GM12891 (cell line): Measurements from ENCODE around the gene TIAM2.
"Not testable (repeated sequence)": the region's sequence is repeated elsewhere in the genome, so short reads cannot be mapped to it uniquely, and the experiment has no call there.

Experiments used
- POLR2A ChIP-seq: IDR thresholded peaks from 2 replicates; pipeline ENCODE4 v1.6.1; 2011; ENCODE audit warnings: low read depth, low read length, control low read depth
- POLR2AphosphoS5 ChIP-seq: IDR thresholded peaks from 2 replicates; pipeline ENCODE4 v1.6.1; 2011; ENCODE audit warnings: low read depth, low read length, control low read depth

- not testable (repeated sequence) for TF ChIP-seq POLR2A, POLR2AphosphoS5
Measured at GRCh38 chr6:155185041-155185440, 189.9 kb downstream of the TIAM2 start.
